Iris pigment epithelial cell (primary cell): Measurements from ENCODE around the gene SYNDIG1.

Experiments used
- DNase-seq: peaks from one replicate; pipeline ENCODE4 v3.0.0-alpha.2; 2011; ENCODE audit warnings: low read depth

SYNDIG1 gene

GRCh38 chr20:24469116-24469893 lies at the start of gene SYNDIG1:
SYNDIG1 (plus strand) TSS chr20:24469629; CDS start chr20:24543098, 73,469 bp downstream.
- no peak for DNase-seq

GRCh38 chr20:24419786-24420185 lies 49.6 kb upstream of the SYNDIG1 start:
- DNase-seq = no peak

GRCh38 chr20:24420567-24420966 lies 48.9 kb upstream of the SYNDIG1 start:
- no peak for DNase-seq

- DNase-seq = no peak
Measured at GRCh38 chr20:24421071-24421470, 48.4 kb upstream of the SYNDIG1 start.

GRCh38 chr20:24422091-24422760 lies 47.2 kb upstream of the SYNDIG1 start:
- DNase-seq = no peak

GRCh38 chr20:24423390-24424313 lies 45.8 kb upstream of the SYNDIG1 start:
- no peak for DNase-seq

- DNase-seq = no peak
Measured at GRCh38 chr20:24425523-24426135, 43.8 kb upstream of the SYNDIG1 start.

GRCh38 chr20:24431279-24432045 lies 38.0 kb upstream of the SYNDIG1 start:
- DNase-seq = no peak

- no peak for DNase-seq
Measured at GRCh38 chr20:24432046-24432442, 37.4 kb upstream of the SYNDIG1 start.

GRCh38 chr20:24436160-24436559 lies 33.3 kb upstream of the SYNDIG1 start:
- no peak for DNase-seq

GRCh38 chr20:24437196-24438082 lies 32.0 kb upstream of the SYNDIG1 start:
- DNase-seq = no peak

- no peak for DNase-seq
Measured at GRCh38 chr20:24438331-24438730, 31.1 kb upstream of the SYNDIG1 start.

- no peak for DNase-seq
Measured at GRCh38 chr20:24439737-24440387, 29.6 kb upstream of the SYNDIG1 start.

- no peak for DNase-seq
Measured at GRCh38 chr20:24441661-24442060, 27.8 kb upstream of the SYNDIG1 start.

- DNase-seq = no peak
Measured at GRCh38 chr20:24442909-24443308, 26.5 kb upstream of the SYNDIG1 start.

GRCh38 chr20:24443436-24443835 lies 26.0 kb upstream of the SYNDIG1 start:
- DNase-seq = no peak

- DNase-seq = no peak
Measured at GRCh38 chr20:24444526-24445190, 24.8 kb upstream of the SYNDIG1 start.

- DNase-seq = no peak
Measured at GRCh38 chr20:24445510-24446170, 23.8 kb upstream of the SYNDIG1 start.

GRCh38 chr20:24446811-24447210 lies 22.6 kb upstream of the SYNDIG1 start:
- no peak for DNase-seq
